ENCODE measurements around the gene OPRL1.

Gene OPRL1

GRCh38 chr20:64080013-64080812 is at the start of gene OPRL1:
TSS of gene OPRL1 (plus strand) at chr20:64080082. CDS start at chr20:64092721, 12,639 bp downstream.
- DNase-seq, result no peak

GRCh38 chr20:64030371-64031134 is 49.3 kb upstream of the OPRL1 start:
- DNase-seq, result no peak

GRCh38 chr20:64031822-64032314 is 48.0 kb upstream of the OPRL1 start:
- DNase-seq, result no peak

- no peak for DNase-seq
Observed at GRCh38 chr20:64032706-64033624, 46.9 kb upstream of the OPRL1 start.

GRCh38 chr20:64033981-64034493 is 45.8 kb upstream of the OPRL1 start:
- DNase-seq, result no peak

- peak; percentile 49 for DNase-seq
Observed at GRCh38 chr20:64035066-64035932, 44.6 kb upstream of the OPRL1 start.

- no peak for DNase-seq
Observed at GRCh38 chr20:64035933-64036345, 43.9 kb upstream of the OPRL1 start, which contains the start of gene C20orf204. TSS of gene C20orf204 (plus strand) at chr20:64036182. CDS start at chr20:64036324, 142 bp downstream.

- DNase-seq, result peak; percentile 25
Observed at GRCh38 chr20:64036346-64037198, 43.3 kb upstream of the OPRL1 start.

- DNase-seq, result no peak
Observed at GRCh38 chr20:64037199-64037497, 42.7 kb upstream of the OPRL1 start.

GRCh38 chr20:64037498-64038213 is 42.2 kb upstream of the OPRL1 start:
- no peak for DNase-seq

- no peak for DNase-seq
Observed at GRCh38 chr20:64038224-64038564, 41.7 kb upstream of the OPRL1 start.

GRCh38 chr20:64038565-64039292 is 41.2 kb upstream of the OPRL1 start:
- peak; percentile 72 for DNase-seq

- no peak for DNase-seq
Observed at GRCh38 chr20:64039293-64040160, 40.4 kb upstream of the OPRL1 start.

GRCh38 chr20:64040231-64041039 is 39.4 kb upstream of the OPRL1 start:
- no peak for DNase-seq

GRCh38 chr20:64041040-64041780 is 38.7 kb upstream of the OPRL1 start:
- no peak for DNase-seq

- no peak for DNase-seq
Observed at GRCh38 chr20:64041781-64042053, 38.2 kb upstream of the OPRL1 start.

Measured in stimulated activated CD4-positive, alpha-beta T cell treated with anti-CD3 and anti-CD28 coated beads, Interleukin-1b, Interleukin-23, amount 100 ng/mL, for 48 hours (primary cell).